GM12878 (cell line): ENCODE data around the gene CST6. TPM values are rescaled to one million over a fixed set of nuclear protein-coding genes. Genes with fewer than 3 reads are reported as not detected.

Source experiments
- ATAC-seq: fragments of 200-7000 bp; cut with Tn5 transposase; 3 replicates; pipeline ENCODE4 v1.9.1; 2020; ENCODE audit warnings: mild to moderate bottlenecking, moderate library complexity
- BruUV-seq: library from RNA; stranded (reverse); fragments of 400-500 nt; replicated peaks from 2 replicates; lab custom pipeline; 2021; lab: Mats Ljungman, UMichigan
- CTCF ChIA-PET: fragments of 300-600 bp; sonication (Branson Sonifier 250); formaldehyde crosslinking; extraction: SDS; loops from one replicate; lab custom pipeline; 2021; ENCODE audit warnings: inconsistent platforms; lab: Yijun Ruan, JAX
- POLR2A ChIA-PET: fragments of 350-600 bp; formaldehyde crosslinking; extraction: SDS; loops from one replicate; lab custom pipeline; 2021; ENCODE audit warnings: inconsistent platforms; lab: Charles Lee
- RAD21 ChIA-PET: fragments of 300-600 bp; sonication (Branson Sonifier 250); formaldehyde crosslinking; loops from one replicate; lab custom pipeline; 2023; ENCODE audit warnings: antibody characterized with exemption; ENCODE audit not compliant: unreplicated experiment; lab: Charles Lee
- SMC1A ChIA-PET: fragments of 300-600 bp; sonication (Branson Sonifier 250); formaldehyde crosslinking; loops from one replicate; lab custom pipeline; 2023; ENCODE audit not compliant: unreplicated experiment, uncharacterized antibody; lab: Charles Lee
- DNase-seq: peaks from one replicate; pipeline ENCODE4 v3.0.0-alpha.2; 2011; ENCODE audit warnings: low read depth, low spot score
- FAIRE-seq: peaks from 3 replicates; lab custom pipeline; 2011; peaks lifted over from hg19 to GRCh38; lab: Jason Lieb, UNC
- H2AFZ ChIP-seq: 2 replicates; pipeline ENCODE4 v1.6.0; 2011; ENCODE audit warnings: low read depth, low read length, control low read depth; ENCODE audit not compliant: control insufficient read depth
- H3K27ac ChIP-seq: 2 replicates; pipeline ENCODE4 v1.5.1; 2011; ENCODE audit warnings: control low read depth; ENCODE audit not compliant: control insufficient read depth, insufficient read depth
- H3K27me3 ChIP-seq, 2 experiments: replicated peaks in 1 of 2; 2 replicates each; pipeline versions ENCODE4 v1.6.0 to v1.6.1; 2011; ENCODE audit warnings: low read length in 1 of 2; ENCODE audit not compliant: control insufficient read depth in 2 of 2, insufficient read depth in 2 of 2
- H3K36me3 ChIP-seq, 2 experiments: 2 replicates each; pipeline ENCODE4 v1.5.1; 2011; ENCODE audit warnings: low read length in 1 of 2; ENCODE audit not compliant: control insufficient read depth in 2 of 2, insufficient read depth in 2 of 2
- H3K4me1 ChIP-seq: 2 replicates; pipeline ENCODE4 v1.6.1; 2011; ENCODE audit warnings: mild to moderate bottlenecking, low read length, moderate library complexity, mixed read lengths; ENCODE audit not compliant: control insufficient read depth, insufficient read depth
- H3K4me2 ChIP-seq: 2 replicates; pipeline ENCODE4 v1.6.0; 2011; ENCODE audit warnings: control low read depth; ENCODE audit not compliant: control insufficient read depth, insufficient read depth
- H3K4me3 ChIP-seq: fragments of 200-600 bp; sonication (generic); 2 replicates; pipeline ENCODE4 v1.5.1; 2016
- H3K79me2 ChIP-seq: 2 replicates; pipeline ENCODE4 v1.6.0; 2011; ENCODE audit warnings: low read length; ENCODE audit not compliant: control insufficient read depth, insufficient read depth
- H3K9ac ChIP-seq: 2 replicates; pipeline ENCODE4 v1.8.0; 2011; ENCODE audit warnings: low read length, control low read depth, mixed read lengths; ENCODE audit not compliant: control insufficient read depth, insufficient read depth
- H3K9me3 ChIP-seq: replicated peaks from 3 replicates; pipeline ENCODE4 v1.5.1; 2011; ENCODE audit warnings: mild to moderate bottlenecking, low read length; ENCODE audit not compliant: control insufficient read depth, insufficient read depth
- H4K20me1 ChIP-seq: 2 replicates; pipeline ENCODE4 v1.6.0; 2011; ENCODE audit not compliant: control insufficient read depth, insufficient read depth
- CEBPB ChIP-seq, 2 experiments: fragments of 150-350 bp in 1 of 2; IDR thresholded peaks; 2 replicates each; pipeline ENCODE4 v1.6.1; 2012 to 2014; ENCODE audit warnings: low read depth in 2 of 2, low read length in 2 of 2, borderline replicate concordance in 1 of 2, inconsistent platforms in 1 of 2
- E2F8 ChIP-seq: fragments of 450-650 bp; IDR thresholded peaks from 2 replicates; pipeline ENCODE4 v1.6.1; 2018; ENCODE audit warnings: mild to moderate bottlenecking, low read depth, moderate library complexity; ENCODE audit not compliant: partially characterized antibody
- JUND ChIP-seq: IDR thresholded peaks from 2 replicates; pipeline ENCODE4 v1.6.1; 2012; ENCODE audit warnings: low read depth, mild to moderate bottlenecking, low read length, improper control_type of control experiment, moderate library complexity
- POU2F2 ChIP-seq: IDR thresholded peaks from 3 replicates; pipeline ENCODE4 v1.6.1; 2011; ENCODE audit warnings: low read depth, mild to moderate bottlenecking, low read length, borderline replicate concordance
- WGBS: methylation state at CpG from one replicate; pipeline ENCODE4 v1.1.6; 2016; ENCODE audit warnings: low lambda C conversion rate; ENCODE audit not compliant: insufficient replicate concordance, insufficient coverage; ENCODE audit errors: missing lambda C conversion rate; 5-methylcytosine and 5-hydroxymethylcytosine counted together
- in situ Hi-C: fragments of 300-500 bp; cut with MboI; formaldehyde crosslinking; loops from 9 replicates; pipeline ENCODE4 v1.14.3; 2018; ENCODE audit warnings: mixed read lengths
- intact Hi-C: fragments of 100-400 bp; cut with micrococcal nuclease; formaldehyde crosslinking; loops from one replicate; pipeline ENCODE4 v1.14.2; 2022; ENCODE audit not compliant: unreplicated experiment
- polyA plus RNA-seq, 11 experiments: library from polyadenylated mRNA; depleted of rRNA in 4 of 11; unstranded in 6 of 11; stranded (reverse) in 5 of 11; fragments of >200 nt; fragmentation: Nextera tagmentation in 4 of 11; fragmentation: Illumina TruSeq in 1 of 11; extraction: Ambion mirVana in 4 of 11; extraction: Trizol in 1 of 11; gene quantifications; 1 replicate in 1 of 11; 2 replicates in 10 of 11; pipeline versions ENCODE4 v1.2.1 to v1.2.3, GENCODE V29; 2011 to 2016; ENCODE audit warnings: inconsistent platforms in 2 of 11, missing spikeins in 2 of 11, low read depth in 1 of 11
- total RNA-seq, 4 experiments: library from RNA; depleted of rRNA in 3 of 4; stranded (reverse); fragments of >200 nt in 3 of 4; fragmentation: Illumina TruSeq in 1 of 4; extraction: Trizol in 1 of 4; gene quantifications; 2 replicates each; pipeline versions ENCODE4 v1.2.1 to v1.2.3, GENCODE V29; 2013 to 2021

The CST6 gene
- total and polyA plus RNA-seq, 10 of the 15 experiments (the other 5 are each of a cell fraction or from before 2014, with no cell fraction given): not detected

DNA sequence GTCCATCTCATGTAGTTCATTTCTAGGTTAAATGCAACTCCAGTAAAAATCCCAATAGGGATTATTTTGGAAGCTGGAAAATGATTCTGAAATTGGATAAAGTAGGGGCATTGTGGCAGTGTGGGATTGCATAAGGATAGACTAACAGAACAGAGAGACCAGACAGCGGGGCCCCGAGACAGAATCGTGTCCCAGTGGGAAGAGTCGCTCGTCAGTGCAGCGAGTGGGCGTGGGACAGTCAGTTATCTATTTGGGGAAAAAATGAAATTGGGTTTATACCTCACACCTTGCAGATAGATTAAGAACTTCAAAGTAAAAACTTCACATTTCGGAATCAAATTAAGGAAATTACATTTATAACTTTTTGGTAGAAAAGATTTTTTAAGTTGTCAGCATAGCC is 39.7 kb upstream of the CST6 start:
- Histone ChIP-seq H3K27ac (no peak overlapping the region), H4K20me1 (no peaks in the 10 kb centered on the region), H3K9me3 (no peaks in the 10 kb centered on the region), H3K4me1 (no peaks in the 10 kb centered on the region), H3K27me3 (no peaks in the 10 kb centered on the region), H3K4me2 (no peak overlapping the region), H3K4me3 (no peak overlapping the region), H3K79me2 (no peaks in the 10 kb centered on the region), H2AFZ (no peak overlapping the region), H3K9ac (no peak overlapping the region), H3K36me3 (peaks cover 18% of the 10 kb centered on the region in 2 experiments; a peak in 3 of 4 replicates)
- SMC1A ChIA-PET: interaction anchor here (0.8 to 1.1 kb wide), 2 partner anchors 50 to 85 kb away, joined by 4 read pairs; no protein-coding TSS in a partner anchor
- intact Hi-C loops (no loop called here), in situ Hi-C loops (no loop called here)
- CTCF ChIA-PET: interaction anchor here (0.8 to 1.8 kb wide), 2 partner anchors 50 to 87 kb away, joined by 3 to 7 read pairs; no protein-coding TSS in a partner anchor
- DNase-seq (no peak), FAIRE-seq (no peak), ATAC-seq (no peak)
- POLR2A ChIA-PET: interaction anchor here (0.6 kb wide), 1 partner anchor 90 kb away, joined by 4 read pairs; no protein-coding TSS in a partner anchor
- 98% methylated on average over 8 of the region's 8 CpGs for WGBS
- TF ChIP-seq CEBPB (IDR thresholded peaks at IDR 0.05; ENCODE audit: borderline replicate concordance in 1 of 2, low read depth in 2 of 2, low read length in 2 of 2) (no peak), E2F8 (no peak), JUND (no peak), POU2F2 (no peak)
- no TSS peak for BruUV-seq
- RAD21 ChIA-PET: no interaction called here
